Sigmoid colon (tissue), 4 donors: ENCODE results near the gene ADCK2.

Experiments
- EP300 ChIP-seq, 4 donors: sonication (generic); formaldehyde crosslinking; IDR thresholded peaks; one replicate each; pipeline ENCODE4 v1.6.1; 2017; ENCODE audit warnings: antibody characterized with exemption in 4 of 4
- POLR2A ChIP-seq, 2 donors: fragments of 450-650 bp; IDR thresholded peaks; one replicate each; pipeline ENCODE4 v1.6.1; 2016; ENCODE audit warnings: antibody characterized with exemption in 2 of 2, mild to moderate bottlenecking in 2 of 2, moderate library complexity in 2 of 2
- POLR2AphosphoS5 ChIP-seq, 4 donors: sonication (generic); formaldehyde crosslinking; IDR thresholded peaks; one replicate each; pipeline ENCODE4 v1.6.1; 2017; ENCODE audit warnings: antibody characterized with exemption in 4 of 4
- TF ChIP-seq, protein P1 (sequence below), 4 experiments: fragments of 450-650 bp in 3 of 4; fragments of 200-600 bp in 1 of 4; IDR thresholded peaks; one replicate each; pipeline ENCODE4 v1.5.1; 2016 to 2019; ENCODE audit warnings: antibody characterized with exemption in 4 of 4, mild to moderate bottlenecking in 3 of 4, moderate library complexity in 2 of 4

DNA sequence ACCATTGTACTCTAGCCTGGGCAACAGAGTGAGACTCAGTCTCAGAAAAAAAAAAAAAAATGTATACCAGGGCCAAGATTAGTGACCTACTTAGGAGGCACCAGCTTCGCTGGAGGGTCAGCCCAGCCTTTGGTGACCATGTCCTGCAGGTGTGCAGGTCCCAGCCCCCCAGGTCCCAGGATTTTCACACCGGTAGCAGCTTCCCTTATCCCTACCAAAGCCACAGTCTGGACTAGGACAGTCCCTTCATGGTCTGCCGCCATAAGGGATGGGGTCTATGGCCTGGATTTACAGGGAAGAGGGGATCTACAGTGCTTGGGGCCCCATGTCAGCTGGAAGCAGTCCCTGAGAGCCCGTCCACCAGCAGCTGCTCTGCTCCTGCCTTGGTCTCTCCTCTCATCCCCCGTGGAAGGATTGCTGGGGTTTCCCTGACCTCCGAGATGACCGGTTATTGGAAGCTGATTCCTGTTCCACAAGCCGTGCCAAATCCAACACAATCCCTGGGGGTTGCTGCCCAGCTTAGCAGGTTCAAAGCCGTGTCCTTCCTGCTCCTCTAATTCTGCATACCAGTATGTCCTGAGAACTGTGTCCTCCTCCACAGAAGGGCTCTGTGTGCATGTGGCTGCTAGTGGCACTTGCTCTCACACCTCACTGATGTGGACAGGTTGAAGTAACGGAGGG is 12.8 kb downstream of the ADCK2 start:
- TF ChIP-seq, protein P1, sequence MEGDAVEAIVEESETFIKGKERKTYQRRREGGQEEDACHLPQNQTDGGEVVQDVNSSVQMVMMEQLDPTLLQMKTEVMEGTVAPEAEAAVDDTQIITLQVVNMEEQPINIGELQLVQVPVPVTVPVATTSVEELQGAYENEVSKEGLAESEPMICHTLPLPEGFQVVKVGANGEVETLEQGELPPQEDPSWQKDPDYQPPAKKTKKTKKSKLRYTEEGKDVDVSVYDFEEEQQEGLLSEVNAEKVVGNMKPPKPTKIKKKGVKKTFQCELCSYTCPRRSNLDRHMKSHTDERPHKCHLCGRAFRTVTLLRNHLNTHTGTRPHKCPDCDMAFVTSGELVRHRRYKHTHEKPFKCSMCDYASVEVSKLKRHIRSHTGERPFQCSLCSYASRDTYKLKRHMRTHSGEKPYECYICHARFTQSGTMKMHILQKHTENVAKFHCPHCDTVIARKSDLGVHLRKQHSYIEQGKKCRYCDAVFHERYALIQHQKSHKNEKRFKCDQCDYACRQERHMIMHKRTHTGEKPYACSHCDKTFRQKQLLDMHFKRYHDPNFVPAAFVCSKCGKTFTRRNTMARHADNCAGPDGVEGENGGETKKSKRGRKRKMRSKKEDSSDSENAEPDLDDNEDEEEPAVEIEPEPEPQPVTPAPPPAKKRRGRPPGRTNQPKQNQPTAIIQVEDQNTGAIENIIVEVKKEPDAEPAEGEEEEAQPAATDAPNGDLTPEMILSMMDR (IDR thresholded peaks at IDR 0.05), result no peak
- TF ChIP-seq POLR2A (IDR thresholded peaks at IDR 0.05), result no peak
- no peak for TF ChIP-seq POLR2AphosphoS5 (IDR thresholded peaks at IDR 0.05)
- TF ChIP-seq EP300 (IDR thresholded peaks at IDR 0.05), result no peak
